Prostate gland (tissue), 2 donors: ENCODE results near the gene GLG1.

Experiments
- POLR2AphosphoS5 ChIP-seq: sonication (generic); formaldehyde crosslinking; IDR thresholded peaks from one replicate; pipeline ENCODE4 v1.6.1; 2017; ENCODE audit warnings: antibody characterized with exemption
- TF ChIP-seq, protein P1 (sequence below), 4 experiments: fragments of 200-600 bp in 2 of 4; fragments of 450-650 bp in 2 of 4; sonication (generic) in 2 of 4; IDR thresholded peaks; 1 replicate in 3 of 4; 2 replicates in 1 of 4; pipeline ENCODE4 v1.5.1; 2016 to 2019; ENCODE audit warnings: antibody characterized with exemption in 4 of 4, mild to moderate bottlenecking in 2 of 4, moderate library complexity in 2 of 4

GRCh38 chr16:74450967-74451760 is 155.8 kb downstream of the GLG1 start:
- TF ChIP-seq, protein P1, sequence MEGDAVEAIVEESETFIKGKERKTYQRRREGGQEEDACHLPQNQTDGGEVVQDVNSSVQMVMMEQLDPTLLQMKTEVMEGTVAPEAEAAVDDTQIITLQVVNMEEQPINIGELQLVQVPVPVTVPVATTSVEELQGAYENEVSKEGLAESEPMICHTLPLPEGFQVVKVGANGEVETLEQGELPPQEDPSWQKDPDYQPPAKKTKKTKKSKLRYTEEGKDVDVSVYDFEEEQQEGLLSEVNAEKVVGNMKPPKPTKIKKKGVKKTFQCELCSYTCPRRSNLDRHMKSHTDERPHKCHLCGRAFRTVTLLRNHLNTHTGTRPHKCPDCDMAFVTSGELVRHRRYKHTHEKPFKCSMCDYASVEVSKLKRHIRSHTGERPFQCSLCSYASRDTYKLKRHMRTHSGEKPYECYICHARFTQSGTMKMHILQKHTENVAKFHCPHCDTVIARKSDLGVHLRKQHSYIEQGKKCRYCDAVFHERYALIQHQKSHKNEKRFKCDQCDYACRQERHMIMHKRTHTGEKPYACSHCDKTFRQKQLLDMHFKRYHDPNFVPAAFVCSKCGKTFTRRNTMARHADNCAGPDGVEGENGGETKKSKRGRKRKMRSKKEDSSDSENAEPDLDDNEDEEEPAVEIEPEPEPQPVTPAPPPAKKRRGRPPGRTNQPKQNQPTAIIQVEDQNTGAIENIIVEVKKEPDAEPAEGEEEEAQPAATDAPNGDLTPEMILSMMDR (IDR thresholded peaks at IDR 0.05), result no peak
- no peak for TF ChIP-seq POLR2AphosphoS5
